GM21576 (cell line): ENCODE results near the gene RAB22A.

Experiments used
- ATAC-seq: cut with Tn5 transposase; IDR thresholded peaks from one replicate; pipeline ENCODE4 v1.9.1; 2021; ENCODE audit warnings: mild to moderate bottlenecking, moderate library complexity; ENCODE audit not compliant: unreplicated experiment

RAB22A gene

GRCh38 chr20:58300321-58300720, 9.2 kb upstream of the RAB22A start:
- no peak for ATAC-seq

- no peak for ATAC-seq
These were observed 6.0 kb upstream of the RAB22A start for GRCh38 chr20:58303547-58303946.

GRCh38 chr20:58305061-58305460, 4.5 kb upstream of the RAB22A start:
- no peak for ATAC-seq

GRCh38 chr20:58306421-58307261, 2.9 kb upstream of the RAB22A start:
- no peak for ATAC-seq

- ATAC-seq = no peak
These were observed 2.2 kb upstream of the RAB22A start for GRCh38 chr20:58307270-58307669.

- no peak for ATAC-seq
These were observed 1.2 kb upstream of the RAB22A start for GRCh38 chr20:58308290-58308679.

- ATAC-seq = peak; percentile 48
These were observed 611 bp upstream of the RAB22A start for GRCh38 chr20:58308680-58309527.

- no peak for ATAC-seq
These were observed 822 bp downstream of the RAB22A start for GRCh38 chr20:58310291-58310782.

- ATAC-seq = no peak
These were observed 3.3 kb downstream of the RAB22A start for GRCh38 chr20:58312836-58313235.

GRCh38 chr20:58313396-58313795, 3.9 kb downstream of the RAB22A start:
- no peak for ATAC-seq

- ATAC-seq = no peak
These were observed 11.7 kb downstream of the RAB22A start for GRCh38 chr20:58321205-58321604.

- no peak for ATAC-seq
These were observed 12.6 kb downstream of the RAB22A start for GRCh38 chr20:58322083-58322482.

- no peak for ATAC-seq
These were observed 16.4 kb downstream of the RAB22A start for GRCh38 chr20:58325912-58326311.

- no peak for ATAC-seq
These were observed 17.7 kb downstream of the RAB22A start for GRCh38 chr20:58327211-58327610.

GRCh38 chr20:58328836-58329235, 19.3 kb downstream of the RAB22A start:
- no peak for ATAC-seq

- no peak for ATAC-seq
These were observed 20.2 kb downstream of the RAB22A start for GRCh38 chr20:58329711-58330110.

GRCh38 chr20:58330249-58330648, 20.7 kb downstream of the RAB22A start:
- ATAC-seq = no peak

GRCh38 chr20:58330687-58331086, 21.2 kb downstream of the RAB22A start:
- ATAC-seq = no peak

GRCh38 chr20:58331961-58332551, 22.5 kb downstream of the RAB22A start:
- no peak for ATAC-seq

- ATAC-seq = no peak
These were observed 30.2 kb downstream of the RAB22A start for GRCh38 chr20:58339741-58340140.

- no peak for ATAC-seq
These were observed 30.6 kb downstream of the RAB22A start for GRCh38 chr20:58340151-58340550.
